Measurements from ENCODE around the gene GULP1. TPM values are rescaled to one million over a fixed set of nuclear protein-coding genes. Genes with fewer than 3 reads are reported as not detected.

The GULP1 gene
- total RNA-seq, 4 donors from 2014 or later, result 27.1 to 49.0 (median 36.8) TPM

DNA sequence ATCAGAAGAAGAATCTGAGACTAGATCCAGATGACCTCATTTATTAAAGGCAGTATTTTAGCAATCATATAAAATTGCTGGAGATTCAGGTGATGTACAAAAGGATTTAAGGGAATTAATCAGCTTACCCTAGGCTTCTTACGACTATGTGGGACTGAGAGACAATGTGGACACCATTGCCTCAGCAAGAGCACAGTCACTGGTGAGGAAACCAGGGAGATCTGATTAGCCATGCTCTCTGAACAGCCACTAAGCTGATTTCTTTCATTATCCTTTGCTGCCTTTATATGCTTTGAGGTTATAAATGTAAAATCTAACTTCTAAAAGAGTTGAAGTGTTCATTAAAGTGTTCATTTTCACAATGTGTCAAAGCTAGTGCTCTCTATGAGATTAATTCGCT is 22.7 kb upstream of the GULP1 start:
- Histone ChIP-seq H3K9me3 (no peaks in the 10 kb centered on the region), H3K27ac (replicated peaks in 1 of 4) (no peak overlapping the region), H3K4me1 (no peaks in the 10 kb centered on the region), H3K27me3 (no peaks in the 10 kb centered on the region), H3K4me3 (no peak overlapping the region), H3K36me3 (no peaks in the 10 kb centered on the region)
- TF ChIP-seq POLR2AphosphoS5 (IDR thresholded peaks at IDR 0.05), result no peak
- TF ChIP-seq EP300 (IDR thresholded peaks at IDR 0.05), result no peak
- TF ChIP-seq CTCF (IDR thresholded peaks at IDR 0.05), result no peak
- no peak for TF ChIP-seq POLR2A (IDR thresholded peaks at IDR 0.05; ENCODE audit: low read depth)
- WGBS, result 92% methylated on average over 2 of the region's 2 CpGs
- DNase-seq (ENCODE audit: extremely low spot score), result no peak
- intact Hi-C loops (cut with DNase I), result no loop called here

DNA sequence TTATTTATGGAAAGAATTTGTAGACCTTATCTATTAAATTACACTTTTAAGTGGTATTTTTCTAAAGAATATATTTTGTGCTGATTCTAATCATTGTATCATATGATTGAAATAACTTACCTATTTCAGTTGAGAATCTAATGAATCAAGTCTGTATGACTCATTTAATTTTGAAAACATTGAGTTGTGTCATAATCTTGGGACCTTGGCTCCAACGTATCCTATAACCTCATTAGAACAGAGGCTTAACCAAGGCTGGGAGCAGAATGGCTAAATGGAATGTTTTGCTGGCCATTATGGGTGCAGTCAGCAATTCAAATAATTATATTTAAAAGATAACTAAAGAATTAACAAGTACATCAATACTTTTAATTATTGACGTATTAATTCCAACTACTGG is 19.6 kb upstream of the GULP1 start:
- no peak overlapping the region for H3K4me3 ChIP-seq
- no peaks in the 10 kb centered on the region for H3K36me3 ChIP-seq
- no peaks in the 10 kb centered on the region for H3K4me1 ChIP-seq
- 92% methylated on average over 2 of the region's 2 CpGs for WGBS
- H3K27ac ChIP-seq (replicated peaks in 1 of 4), result no peak overlapping the region
- TF ChIP-seq CTCF (IDR thresholded peaks at IDR 0.05) (no peak), POLR2AphosphoS5 (IDR thresholded peaks at IDR 0.05) (no peak), POLR2A (IDR thresholded peaks at IDR 0.05; ENCODE audit: low read depth) (no peak), EP300 (IDR thresholded peaks at IDR 0.05) (no peak)
- no peaks in the 10 kb centered on the region for H3K27me3 ChIP-seq
- H3K9me3 ChIP-seq, result no peaks in the 10 kb centered on the region
- intact Hi-C loops (cut with DNase I), result no loop called here
- DNase-seq (ENCODE audit: extremely low spot score), result no peak

- Histone ChIP-seq H3K4me1 (peaks cover 0 to 7% (median 2%) of the 10 kb centered on the region in 4 donors), H3K9me3 (no peaks in the 10 kb centered on the region), H3K27ac (replicated peaks in 1 of 4) (no peak overlapping the region), H3K27me3 (no peaks in the 10 kb centered on the region), H3K36me3 (no peaks in the 10 kb centered on the region), H3K4me3 (no peak overlapping the region)
- no peak for DNase-seq (ENCODE audit: extremely low spot score)
- WGBS, result 94% methylated on average over 2 of the region's 2 CpGs
- TF ChIP-seq POLR2AphosphoS5 (IDR thresholded peaks at IDR 0.05), result no peak
- no peak for TF ChIP-seq EP300 (IDR thresholded peaks at IDR 0.05)
- TF ChIP-seq POLR2A (IDR thresholded peaks at IDR 0.05; ENCODE audit: low read depth), result no peak
- TF ChIP-seq CTCF (IDR thresholded peaks at IDR 0.05), result no peak
- intact Hi-C loops (cut with DNase I), result no loop called here
These were observed 17.4 kb upstream of the GULP1 start for GRCh38 chr2:188274274-188274673.

- 88% methylated on average over 10 of the region's 10 CpGs for WGBS
- Histone ChIP-seq H3K36me3 (no peaks in the 10 kb centered on the region), H3K4me1 (peaks cover 0 to 7% (median 2%) of the 10 kb centered on the region in 4 donors), H3K27ac (replicated peaks in 1 of 4) (no peak overlapping the region), H3K9me3 (no peaks in the 10 kb centered on the region), H3K27me3 (no peaks in the 10 kb centered on the region), H3K4me3 (no peak overlapping the region)
- TF ChIP-seq EP300 (IDR thresholded peaks at IDR 0.05) (no peak), CTCF (IDR thresholded peaks at IDR 0.05) (no peak), POLR2A (IDR thresholded peaks at IDR 0.05; ENCODE audit: low read depth) (no peak), POLR2AphosphoS5 (IDR thresholded peaks at IDR 0.05) (no peak)
- intact Hi-C loops (cut with DNase I), result no loop called here
- DNase-seq (ENCODE audit: extremely low spot score), result no peak
These were observed 15.4 kb upstream of the GULP1 start for GRCh38 chr2:188276255-188276654.

DNA sequence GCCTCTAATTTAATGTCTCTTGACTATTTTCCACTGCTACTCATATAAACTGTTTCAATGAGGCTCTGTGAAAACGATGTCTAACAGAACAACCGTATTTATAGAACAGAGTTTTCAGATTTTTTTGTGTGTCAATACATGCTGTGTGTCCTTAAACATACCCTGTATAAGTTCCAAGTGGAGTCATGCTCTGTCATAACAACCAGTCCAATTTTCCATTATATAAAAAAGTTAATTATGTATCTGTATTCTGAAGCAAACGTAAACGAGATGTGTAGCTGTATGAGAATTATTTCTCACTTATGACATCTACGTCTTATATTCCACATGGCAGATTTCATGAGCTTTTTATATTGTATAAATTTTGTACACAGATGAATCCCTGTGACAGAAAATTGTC is 13.9 kb upstream of the GULP1 start:
- H3K27ac ChIP-seq (replicated peaks in 1 of 4), result no peak overlapping the region
- 87% methylated on average over 5 of the region's 5 CpGs for WGBS
- H3K9me3 ChIP-seq, result no peaks in the 10 kb centered on the region
- H3K36me3 ChIP-seq, result no peaks in the 10 kb centered on the region
- intact Hi-C loops (cut with DNase I), result no loop called here
- H3K4me1 ChIP-seq, result peaks cover 0 to 7% (median 2%) of the 10 kb centered on the region in 4 donors
- H3K4me3 ChIP-seq, result no peak overlapping the region
- DNase-seq (ENCODE audit: extremely low spot score), result no peak
- H3K27me3 ChIP-seq, result no peaks in the 10 kb centered on the region
- no peak for TF ChIP-seq EP300 (IDR thresholded peaks at IDR 0.05)
- no peak for TF ChIP-seq POLR2AphosphoS5 (IDR thresholded peaks at IDR 0.05)
- no peak for TF ChIP-seq CTCF (IDR thresholded peaks at IDR 0.05)
- TF ChIP-seq POLR2A (IDR thresholded peaks at IDR 0.05; ENCODE audit: low read depth), result no peak
